ENCODE data around the gene ERBB4. TPM values are rescaled to one million over a fixed set of nuclear protein-coding genes. Genes with fewer than 3 reads are reported as not detected.

The ERBB4 gene
- total RNA-seq, 1 donor from 2014 or later, result 1.2 TPM

GRCh38 chr2:211942153-211942552 is 596.4 kb downstream of the ERBB4 start:
- no peaks in the 10 kb centered on the region for H3K36me3 Mint-ChIP-seq (ENCODE audit: low read depth, unreplicated experiment)
- no peak overlapping the region for H3K4me3 ChIP-seq (ENCODE audit: insufficient read depth, low read depth, low read length)

GRCh38 chr2:211941216-211941747 is 597.3 kb downstream of the ERBB4 start:
- H3K79me2 ChIP-seq (ENCODE audit: insufficient read depth, low read length), result no peaks in the 10 kb centered on the region
- H2AFZ ChIP-seq (ENCODE audit: low read depth, low read length), result no peak overlapping the region
- H3K27ac ChIP-seq (ENCODE audit: low read depth, low read length), result no peak overlapping the region
- H4K20me1 ChIP-seq (ENCODE audit: insufficient read depth, low read length), result no peaks in the 10 kb centered on the region
- Mint-ChIP-seq H3K4me3 (ENCODE audit: unreplicated experiment) (no peak overlapping the region), H3K27ac (ENCODE audit: unreplicated experiment) (no peak overlapping the region), H3K36me3 (ENCODE audit: low read depth, unreplicated experiment) (no peaks in the 10 kb centered on the region), H3K4me1 (ENCODE audit: low read depth, unreplicated experiment) (no peaks in the 10 kb centered on the region), H3K27me3 (ENCODE audit: low read depth, unreplicated experiment) (no peaks in the 10 kb centered on the region), H3K9me3 (ENCODE audit: unreplicated experiment) (no peaks in the 10 kb centered on the region)
- no peaks in the 10 kb centered on the region for H3K9me3 ChIP-seq (ENCODE audit: insufficient read depth, low read depth, low read length)
- TF ChIP-seq CTCF (IDR thresholded peaks at IDR 0.05; ENCODE audit: insufficient read depth, low read depth, low read length) (no peak), EZH2 (IDR thresholded peaks at IDR 0.05; ENCODE audit: insufficient read depth, low read length) (no peak)
- no peak overlapping the region for H3K4me3 ChIP-seq (ENCODE audit: insufficient read depth, low read depth, low read length)
- H3K4me1 ChIP-seq (ENCODE audit: insufficient read depth, low read length), result no peaks in the 10 kb centered on the region
- H3K9ac ChIP-seq (ENCODE audit: low read length), result no peak overlapping the region
- DNase-seq (ENCODE audit: low read depth) (no peak), FAIRE-seq (no peak)
- H3K4me2 ChIP-seq (ENCODE audit: low read length), result no peak overlapping the region
- H3K27me3 ChIP-seq (ENCODE audit: insufficient read depth, low read length), result no peaks in the 10 kb centered on the region
- no peaks in the 10 kb centered on the region for H3K36me3 ChIP-seq (ENCODE audit: insufficient read depth, low read length)

More at GRCh38 chr2:211942153-211942552, 596.4 kb downstream of the ERBB4 start:
- Histone ChIP-seq H3K9me3 (ENCODE audit: insufficient read depth, low read depth, low read length) (no peaks in the 10 kb centered on the region), H2AFZ (ENCODE audit: low read depth, low read length) (no peak overlapping the region), H3K4me1 (ENCODE audit: insufficient read depth, low read length) (no peaks in the 10 kb centered on the region), H3K27ac (ENCODE audit: low read depth, low read length) (no peak overlapping the region), H3K36me3 (ENCODE audit: insufficient read depth, low read length) (no peaks in the 10 kb centered on the region), H3K27me3 (ENCODE audit: insufficient read depth, low read length) (no peaks in the 10 kb centered on the region), H3K79me2 (ENCODE audit: insufficient read depth, low read length) (no peaks in the 10 kb centered on the region), H3K4me2 (ENCODE audit: low read length) (no peak overlapping the region), H4K20me1 (ENCODE audit: insufficient read depth, low read length) (no peaks in the 10 kb centered on the region), H3K9ac (ENCODE audit: low read length) (no peak overlapping the region)
- no peak for TF ChIP-seq CTCF (IDR thresholded peaks at IDR 0.05; ENCODE audit: insufficient read depth, low read depth, low read length)
- no peak for TF ChIP-seq EZH2 (IDR thresholded peaks at IDR 0.05; ENCODE audit: insufficient read depth, low read length)
- H3K27me3 Mint-ChIP-seq (ENCODE audit: low read depth, unreplicated experiment), result no peaks in the 10 kb centered on the region
- H3K9me3 Mint-ChIP-seq (ENCODE audit: unreplicated experiment), result no peaks in the 10 kb centered on the region
- H3K27ac Mint-ChIP-seq (ENCODE audit: unreplicated experiment), result no peak overlapping the region
- no peak overlapping the region for H3K4me3 Mint-ChIP-seq (ENCODE audit: unreplicated experiment)
- H3K4me1 Mint-ChIP-seq (ENCODE audit: low read depth, unreplicated experiment), result no peaks in the 10 kb centered on the region
- DNase-seq (ENCODE audit: low read depth), result no peak
- no peak for FAIRE-seq

- H3K4me3 ChIP-seq (ENCODE audit: insufficient read depth, low read depth, low read length), result no peak overlapping the region
- H3K9ac ChIP-seq (ENCODE audit: low read length), result no peak overlapping the region
- H3K9me3 ChIP-seq (ENCODE audit: insufficient read depth, low read depth, low read length), result no peaks in the 10 kb centered on the region
- no peaks in the 10 kb centered on the region for H3K36me3 ChIP-seq (ENCODE audit: insufficient read depth, low read length)
- H3K36me3 Mint-ChIP-seq (ENCODE audit: low read depth, unreplicated experiment), result no peaks in the 10 kb centered on the region
- H3K79me2 ChIP-seq (ENCODE audit: insufficient read depth, low read length), result no peaks in the 10 kb centered on the region
- H3K27me3 Mint-ChIP-seq (ENCODE audit: low read depth, unreplicated experiment), result no peaks in the 10 kb centered on the region
- no peak overlapping the region for H3K4me3 Mint-ChIP-seq (ENCODE audit: unreplicated experiment)
- no peak overlapping the region for H3K4me2 ChIP-seq (ENCODE audit: low read length)
- no peak overlapping the region for H2AFZ ChIP-seq (ENCODE audit: low read depth, low read length)
- TF ChIP-seq EZH2 (IDR thresholded peaks at IDR 0.05; ENCODE audit: insufficient read depth, low read length), result no peak
- TF ChIP-seq CTCF (IDR thresholded peaks at IDR 0.05; ENCODE audit: insufficient read depth, low read depth, low read length), result no peak
- no peak for FAIRE-seq
- H3K27ac Mint-ChIP-seq (ENCODE audit: unreplicated experiment), result no peak overlapping the region
- H3K27me3 ChIP-seq (ENCODE audit: insufficient read depth, low read length), result no peaks in the 10 kb centered on the region
- no peaks in the 10 kb centered on the region for H4K20me1 ChIP-seq (ENCODE audit: insufficient read depth, low read length)
- no peaks in the 10 kb centered on the region for H3K4me1 Mint-ChIP-seq (ENCODE audit: low read depth, unreplicated experiment)
- no peak for DNase-seq (ENCODE audit: low read depth)
- no peaks in the 10 kb centered on the region for H3K9me3 Mint-ChIP-seq (ENCODE audit: unreplicated experiment)
- H3K4me1 ChIP-seq (ENCODE audit: insufficient read depth, low read length), result no peaks in the 10 kb centered on the region
- no peak overlapping the region for H3K27ac ChIP-seq (ENCODE audit: low read depth, low read length)
These were observed 599.4 kb downstream of the ERBB4 start for GRCh38 chr2:211939177-211939576.

Measured in astrocyte (in vitro differentiated cells and primary cell).